Left lung (tissue), 10 donors: ENCODE measurements around the gene IL17F. TPM values are rescaled to one million over a fixed set of nuclear protein-coding genes. Genes with fewer than 3 reads are reported as not detected.

Source experiments
- ATAC-seq: fragments of 200-7000 bp; cut with Tn5 transposase; one replicate; pipeline ENCODE4 v1.9.1; 2020; ENCODE audit warnings: moderate library complexity
- DNase-seq, 4 donors: peaks; one replicate each; pipeline ENCODE4 v3.0.0-alpha.2; 2013 to 2020
- H3K27ac ChIP-seq, 2 donors: fragments of 200-600 bp; sonication (generic) in 1 of 2; one replicate each; pipeline versions ENCODE4 v1.5.0 to v1.8.0; 2020 to 2021
- H3K27me3 ChIP-seq, 2 donors: fragments of 200-600 bp; sonication (generic) in 1 of 2; one replicate each; pipeline versions ENCODE4 v1.5.0 to v1.8.0; 2020 to 2021
- H3K36me3 ChIP-seq, 2 donors: fragments of 200-600 bp; sonication (generic) in 1 of 2; one replicate each; pipeline versions ENCODE4 v1.5.0 to v1.8.0; 2020 to 2021
- H3K4me1 ChIP-seq, 2 donors: fragments of 200-600 bp; one replicate each; pipeline ENCODE4 v1.8.0; 2021
- H3K4me3 ChIP-seq, 2 donors: fragments of 200-600 bp; sonication (generic) in 1 of 2; one replicate each; pipeline versions ENCODE4 v1.5.0 to v1.8.0; 2020 to 2021; ENCODE audit warnings: mild to moderate bottlenecking in 1 of 2
- H3K9me3 ChIP-seq, 2 donors: fragments of 200-600 bp; sonication (generic) in 1 of 2; one replicate each; pipeline versions ENCODE4 v1.5.0 to v1.8.0; 2020 to 2021
- CTCF ChIP-seq, 2 donors: fragments of 200-600 bp; sonication (generic) in 1 of 2; IDR thresholded peaks; one replicate each; pipeline versions ENCODE4 v1.5.0 to v1.8.0; 2021; ENCODE audit warnings: antibody characterized with exemption in 2 of 2
- intact Hi-C, 2 donors: fragments of 100-400 bp; cut with DNase I; formaldehyde crosslinking; loops; one replicate each; pipeline versions ENCODE4 v1.11.2 to v1.14.2; 2022
- polyA plus RNA-seq, 6 donors: library from polyadenylated mRNA; unstranded; fragments of 120-200 nt; gene quantifications; one replicate each; pipeline ENCODE4 v1.2.1, GENCODE V29; 2013; ENCODE audit not compliant: insufficient read length in 6 of 6
- total RNA-seq, 2 donors: library from RNA; stranded (reverse); fragmentation: NEBNext Ultra II Directional; extraction: Animal tissue kit (Norgen Biotek cat#: 25700); gene quantifications; one replicate each; pipeline ENCODE4 v1.2.1, GENCODE V29; 2021
- donor health status: DM: no; HTN: yes; CAD: no.
- donor health status: DM: no; HTN: no; CAD: no.

The IL17F gene
- total and polyA plus RNA-seq, 8 donors, result not detected

GRCh38 chr6:52285177-52286068 is 41.1 kb upstream of the IL17F start:
- Histone ChIP-seq H3K27me3 (no peaks in the 10 kb centered on the region), H3K9me3 (no peaks in the 10 kb centered on the region), H3K36me3 (peaks cover 0 to 24% of the 10 kb centered on the region in 2 donors), H3K27ac (peak overlapping the region; percentile 66 to 68), H3K4me1 (peaks cover 6 to 31% of the 10 kb centered on the region in 2 donors), H3K4me3 (peak overlapping the region; percentile 34 to 85)
- TF ChIP-seq CTCF (IDR thresholded peaks at IDR 0.05), result no peak
- ATAC-seq (peak; percentile 3), DNase-seq (no peak)
- intact Hi-C loops, result loop anchor here in 1 of 2 donors (5.0 kb wide), 1 partner anchor 112 kb away; no protein-coding TSS in a partner anchor

GRCh38 chr6:52284460-52285176 is 40.3 kb upstream of the IL17F start, which contains the start of gene MCM3:
MCM3 (minus strand) TSS chr6:52284742; CDS start chr6:52284674, 68 bp downstream.
- intact Hi-C loops, result loop anchor here in 1 of 2 donors (5.0 kb wide), 1 partner anchor 113 kb away; no protein-coding TSS in a partner anchor
- peaks cover 0 to 32% of the 10 kb centered on the region in 2 donors for H3K36me3 ChIP-seq
- ATAC-seq (peak; percentile 99), DNase-seq (peak; percentile 94 to 99 (median 98))
- peak within 1 kb of the TSS; percentile 66 to 68 for H3K27ac ChIP-seq
- peak within 1 kb of the TSS; percentile 63 to 85 for H3K4me3 ChIP-seq
- no peaks in the 10 kb centered on the region for H3K27me3 ChIP-seq
- H3K4me1 ChIP-seq, result peaks cover 6 to 31% of the 10 kb centered on the region in 2 donors
- no peaks in the 10 kb centered on the region for H3K9me3 ChIP-seq
- peak in 1 of 2 donors; percentile 4 for TF ChIP-seq CTCF (IDR thresholded peaks at IDR 0.05)

- peak; percentile 5 for ATAC-seq
Measured at GRCh38 chr6:52284131-52284459, 39.8 kb upstream of the IL17F start.

GRCh38 chr6:52283111-52283510 is 38.8 kb upstream of the IL17F start:
- no peaks in the 10 kb centered on the region for H3K27me3 ChIP-seq
- DNase-seq (no peak), ATAC-seq (no peak)
- no peak for TF ChIP-seq CTCF (IDR thresholded peaks at IDR 0.05)
- peaks cover 0 to 45% of the 10 kb centered on the region in 2 donors for H3K36me3 ChIP-seq
- no peaks in the 10 kb centered on the region for H3K9me3 ChIP-seq
- intact Hi-C loops, result no loop called here
- peak overlapping the region in 1 of 2 donors; percentile 85 for H3K4me3 ChIP-seq
- H3K27ac ChIP-seq, result no peak overlapping the region
- peaks cover 6 to 31% of the 10 kb centered on the region in 2 donors for H3K4me1 ChIP-seq

More at GRCh38 chr6:52284131-52284459, 39.8 kb upstream of the IL17F start:
- Histone ChIP-seq H3K27me3 (no peaks in the 10 kb centered on the region), H3K36me3 (peaks cover 0 to 37% of the 10 kb centered on the region in 2 donors), H3K27ac (peak overlapping the region in 1 of 2 donors; percentile 68), H3K4me1 (peaks cover 6 to 31% of the 10 kb centered on the region in 2 donors), H3K4me3 (peak overlapping the region; percentile 63 to 85), H3K9me3 (no peaks in the 10 kb centered on the region)
- no peak for TF ChIP-seq CTCF (IDR thresholded peaks at IDR 0.05)
- intact Hi-C loops, result no loop called here
- DNase-seq, result peak in 1 of 4 donors; percentile 49
